ENCODE results near the gene RGS9BP. TPM values are rescaled to one million over a fixed set of nuclear protein-coding genes. Genes with fewer than 3 reads are reported as not detected.
A peak's percentile ranks its signal among the peaks of the same experiment; 100 is the strongest.
"Not testable (repeated sequence)": the region's sequence is repeated elsewhere in the genome, so short reads cannot be mapped to it uniquely, and the experiment has no call there.

RGS9BP gene
- total RNA-seq, 2 experiments from 2014 or later = 0.10 to 0.19 TPM

- intact Hi-C loops (cut with micrococcal nuclease); POLR2A ChIA-PET; H3K27ac Mint-ChIP-seq; H3K4me3 Mint-ChIP-seq; CTCF ChIA-PET; H3K27me3 Mint-ChIP-seq; H3K4me1 Mint-ChIP-seq (ENCODE audit: low read depth); DNase-seq; H3K9me3 Mint-ChIP-seq: not testable (repeated sequence)
- peaks cover 22% of the 10 kb centered on the region for H3K36me3 Mint-ChIP-seq
Observed at GRCh38 chr19:32652331-32652730, 23.3 kb upstream of the RGS9BP start.

GRCh38 chr19:32652894-32653598, 22.6 kb upstream of the RGS9BP start:
- Mint-ChIP-seq H3K27me3 (no peaks in the 10 kb centered on the region), H3K9me3 (no peaks in the 10 kb centered on the region), H3K36me3 (peaks cover 16% of the 10 kb centered on the region), H3K27ac (no peak overlapping the region), H3K4me1 (ENCODE audit: low read depth) (no peaks in the 10 kb centered on the region), H3K4me3 (no peak overlapping the region)
- no peak for DNase-seq
- ChIA-PET CTCF (no interaction called here), POLR2A (no interaction called here)
- intact Hi-C loops (cut with micrococcal nuclease) = no loop called here

GRCh38 chr19:32653599-32653915, 22.1 kb upstream of the RGS9BP start:
- Mint-ChIP-seq H3K27ac (no peak overlapping the region), H3K36me3 (peaks cover 12% of the 10 kb centered on the region), H3K4me1 (ENCODE audit: low read depth) (no peaks in the 10 kb centered on the region), H3K4me3 (no peak overlapping the region), H3K27me3 (no peaks in the 10 kb centered on the region), H3K9me3 (no peaks in the 10 kb centered on the region)
- no peak for DNase-seq
- intact Hi-C loops (cut with micrococcal nuclease) = no loop called here
- CTCF ChIA-PET = no interaction called here
- POLR2A ChIA-PET = no interaction called here

GRCh38 chr19:32656379-32656778, 19.3 kb upstream of the RGS9BP start:
- H3K9me3 Mint-ChIP-seq; H3K36me3 Mint-ChIP-seq; H3K27ac Mint-ChIP-seq; H3K27me3 Mint-ChIP-seq; DNase-seq; H3K4me3 Mint-ChIP-seq; intact Hi-C loops (cut with micrococcal nuclease); H3K4me1 Mint-ChIP-seq (ENCODE audit: low read depth): not testable (repeated sequence)
- CTCF ChIA-PET = interaction anchor here (0.6 kb wide), 1 partner anchor 552 kb away, joined by 4 read pairs; no protein-coding TSS in a partner anchor
- POLR2A ChIA-PET = interaction anchor here (0.6 kb wide), 2 partner anchors 104 to 296 kb away, joined by 3 to 6 read pairs; no protein-coding TSS in a partner anchor

DNA sequence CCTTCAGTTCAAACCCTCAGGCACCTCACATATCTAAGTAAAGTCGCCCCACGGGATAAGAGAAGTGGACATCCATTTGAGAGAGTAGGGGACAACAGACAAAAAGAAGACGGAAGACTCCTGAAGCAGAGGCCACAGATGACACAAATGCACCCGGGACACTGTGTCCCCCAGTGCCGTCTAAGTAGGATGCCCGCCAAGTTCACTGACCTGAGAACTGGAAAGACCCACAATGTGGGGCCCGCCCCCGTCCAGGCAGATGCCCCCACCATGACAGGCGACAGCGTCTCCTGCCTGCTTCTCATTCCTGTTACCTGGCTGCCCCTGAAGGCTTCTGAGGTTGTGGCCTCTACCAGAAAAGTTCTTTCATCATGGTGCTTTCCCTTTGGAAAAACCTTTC, 17.6 kb upstream of the RGS9BP start:
- H3K27ac Mint-ChIP-seq = no peak overlapping the region
- no peak overlapping the region for H3K4me3 Mint-ChIP-seq
- H3K9me3 Mint-ChIP-seq = no peaks in the 10 kb centered on the region
- no peak for DNase-seq
- H3K4me1 Mint-ChIP-seq (ENCODE audit: low read depth) = no peaks in the 10 kb centered on the region
- CTCF ChIA-PET = no interaction called here
- H3K27me3 Mint-ChIP-seq = no peaks in the 10 kb centered on the region
- intact Hi-C loops (cut with micrococcal nuclease) = no loop called here
- POLR2A ChIA-PET = no interaction called here
- peaks cover 6% of the 10 kb centered on the region for H3K36me3 Mint-ChIP-seq

DNA sequence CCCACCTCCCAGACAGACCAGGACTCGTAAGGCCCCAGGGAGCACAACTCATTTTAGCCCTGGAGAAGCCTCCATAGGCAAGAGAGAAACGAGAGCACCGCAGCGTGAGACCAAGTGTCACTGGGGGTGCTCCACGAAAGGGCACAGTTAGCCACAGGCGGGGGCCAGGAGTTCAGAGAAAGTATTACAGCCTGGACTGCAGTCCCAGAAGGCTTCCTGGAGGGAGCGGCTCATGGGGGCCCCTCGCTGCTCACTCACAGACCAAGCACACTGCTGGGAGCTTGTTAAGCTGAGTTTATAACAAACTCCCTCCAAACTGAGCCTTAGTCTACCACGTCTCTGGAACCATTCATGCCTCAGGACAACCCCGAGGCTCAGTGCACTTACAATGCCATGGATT, 17.1 kb upstream of the RGS9BP start:
- Mint-ChIP-seq H3K27ac (no peak overlapping the region), H3K27me3 (no peaks in the 10 kb centered on the region), H3K4me1 (ENCODE audit: low read depth) (no peaks in the 10 kb centered on the region), H3K9me3 (no peaks in the 10 kb centered on the region), H3K36me3 (peaks cover 6% of the 10 kb centered on the region), H3K4me3 (no peak overlapping the region)
- intact Hi-C loops (cut with micrococcal nuclease) = no loop called here
- DNase-seq = no peak
- CTCF ChIA-PET = no interaction called here
- POLR2A ChIA-PET = no interaction called here

DNA sequence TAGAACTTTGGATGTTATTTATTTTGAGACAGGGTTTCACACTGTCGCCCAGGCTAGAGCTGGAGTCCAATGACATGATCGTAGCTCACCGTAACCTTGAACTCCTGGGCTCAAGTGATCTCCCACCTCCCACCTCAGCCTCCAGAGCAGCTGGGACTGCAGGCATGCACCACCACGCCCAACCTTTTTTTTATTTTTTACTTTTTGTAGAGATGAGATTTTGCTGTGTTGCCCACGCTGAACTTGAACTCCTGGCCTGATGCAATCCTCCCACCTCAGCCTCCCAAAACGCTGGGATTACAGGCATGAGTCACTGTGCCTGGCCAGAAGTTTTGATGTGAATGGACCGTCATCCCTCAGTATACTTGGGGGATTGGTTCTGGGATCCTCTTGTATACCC, 14.3 kb upstream of the RGS9BP start:
- DNase-seq = no peak
- ChIA-PET CTCF (interaction anchor here (0.6 kb wide), 1 partner anchor 29 kb away, joined by 4 read pairs; no protein-coding TSS in a partner anchor), POLR2A (no interaction called here)
- Mint-ChIP-seq H3K4me3 (no peak overlapping the region), H3K27me3 (no peaks in the 10 kb centered on the region), H3K4me1 (ENCODE audit: low read depth) (no peaks in the 10 kb centered on the region), H3K9me3 (no peaks in the 10 kb centered on the region), H3K27ac (no peak overlapping the region), H3K36me3 (peaks cover 3% of the 10 kb centered on the region)
- intact Hi-C loops (cut with micrococcal nuclease) = no loop called here

DNA sequence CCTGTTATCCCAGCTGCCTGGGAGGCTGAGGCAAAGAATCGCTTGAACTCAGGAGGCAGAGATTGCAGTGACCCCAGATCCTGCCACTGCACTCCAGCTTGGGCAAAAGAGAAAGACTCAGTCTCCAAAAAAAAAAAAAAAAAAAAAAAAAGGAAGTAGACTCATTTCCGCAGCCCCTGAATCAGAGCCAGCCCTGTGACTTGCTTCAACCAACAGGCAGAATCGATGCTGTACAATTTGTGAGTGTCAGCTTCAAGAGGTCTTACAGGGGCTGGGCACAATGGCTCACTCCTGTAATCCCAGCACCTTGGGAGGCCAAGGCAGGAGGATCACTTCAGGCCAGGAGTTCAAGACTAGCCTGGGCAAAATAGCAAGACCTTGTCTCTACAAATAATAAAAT, 13.5 kb upstream of the RGS9BP start:
- H3K36me3 Mint-ChIP-seq = peaks cover 2% of the 10 kb centered on the region
- H3K9me3 Mint-ChIP-seq = no peaks in the 10 kb centered on the region
- no peak overlapping the region for H3K27ac Mint-ChIP-seq
- H3K4me1 Mint-ChIP-seq (ENCODE audit: low read depth) = no peaks in the 10 kb centered on the region
- intact Hi-C loops (cut with micrococcal nuclease) = no loop called here
- POLR2A ChIA-PET = no interaction called here
- no peaks in the 10 kb centered on the region for H3K27me3 Mint-ChIP-seq
- CTCF ChIA-PET = no interaction called here
- DNase-seq = no peak
- no peak overlapping the region for H3K4me3 Mint-ChIP-seq

DNA sequence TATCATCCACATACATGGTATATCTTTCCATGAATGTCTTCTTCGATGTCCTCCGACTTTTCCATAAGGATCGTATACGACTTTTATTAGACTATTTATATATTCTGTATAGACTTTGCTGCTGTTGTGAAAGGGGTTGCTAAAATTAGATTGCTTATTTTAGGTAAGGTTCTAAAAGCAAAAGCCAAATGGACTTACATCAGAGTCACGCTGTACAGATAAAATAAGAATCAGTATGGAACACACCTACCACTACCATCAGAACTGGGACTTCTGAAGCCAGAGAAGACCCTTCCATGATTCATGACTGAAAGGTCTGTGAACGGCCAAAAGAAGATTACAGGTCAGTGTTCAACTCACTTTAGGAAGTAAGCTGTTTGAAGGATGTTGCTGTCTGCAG, 9.6 kb upstream of the RGS9BP start:
- peaks cover 10% of the 10 kb centered on the region for H3K4me1 Mint-ChIP-seq (ENCODE audit: low read depth)
- H3K4me3 Mint-ChIP-seq = no peak overlapping the region
- intact Hi-C loops (cut with micrococcal nuclease) = no loop called here
- no peaks in the 10 kb centered on the region for H3K27me3 Mint-ChIP-seq
- no peaks in the 10 kb centered on the region for H3K9me3 Mint-ChIP-seq
- peaks cover 3% of the 10 kb centered on the region for H3K36me3 Mint-ChIP-seq
- no peak overlapping the region for H3K27ac Mint-ChIP-seq
- POLR2A ChIA-PET = interaction anchor here (0.6 kb wide), 1 partner anchor 557 kb away, joined by 3 read pairs; no protein-coding TSS in a partner anchor
- CTCF ChIA-PET = no interaction called here
- DNase-seq = no peak

DNA sequence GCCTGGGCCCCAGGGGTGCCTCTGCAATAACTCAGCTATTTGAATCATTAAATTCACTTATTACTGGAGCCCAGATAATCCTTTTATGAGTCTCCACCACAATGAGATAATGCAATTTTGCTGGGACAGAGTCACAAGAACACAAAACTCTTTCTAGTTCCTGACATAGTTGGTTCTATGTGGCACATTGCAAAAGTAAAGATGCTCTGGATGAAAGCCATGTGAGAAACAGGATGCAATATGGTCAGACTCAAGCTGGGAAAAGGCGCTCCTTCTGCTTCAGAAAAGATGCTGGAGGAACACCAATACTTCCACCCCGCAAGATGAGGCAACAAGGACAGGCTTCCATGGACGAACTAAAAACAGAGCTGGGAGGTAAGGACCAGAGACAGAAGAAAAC, 6.3 kb upstream of the RGS9BP start:
- CTCF ChIA-PET = no interaction called here
- Mint-ChIP-seq H3K4me3 (no peak overlapping the region), H3K27me3 (no peaks in the 10 kb centered on the region), H3K4me1 (ENCODE audit: low read depth) (peaks cover 33% of the 10 kb centered on the region), H3K27ac (no peak overlapping the region), H3K36me3 (peaks cover 5% of the 10 kb centered on the region), H3K9me3 (no peaks in the 10 kb centered on the region)
- intact Hi-C loops (cut with micrococcal nuclease) = no loop called here
- POLR2A ChIA-PET = no interaction called here
- DNase-seq = no peak

GRCh38 chr19:32671883-32672593, 3.6 kb upstream of the RGS9BP start:
- Mint-ChIP-seq H3K9me3 (no peaks in the 10 kb centered on the region), H3K27ac (no peak overlapping the region), H3K27me3 (peaks cover 4% of the 10 kb centered on the region), H3K36me3 (peaks cover 5% of the 10 kb centered on the region), H3K4me1 (ENCODE audit: low read depth) (peaks cover 33% of the 10 kb centered on the region), H3K4me3 (peak overlapping the region; percentile 3)
- intact Hi-C loops (cut with micrococcal nuclease) = no loop called here
- no peak for DNase-seq
- POLR2A ChIA-PET = interaction anchor here (1.4 kb wide), 1 partner anchor 19 kb away, joined by 4 read pairs; the partner anchor contains the start of gene NUDT19
- CTCF ChIA-PET = interaction anchor here (0.6 to 1.0 kb wide), 2 partner anchors 72 to 253 kb away, joined by 3 read pairs; no protein-coding TSS in a partner anchor

- POLR2A ChIA-PET = interaction anchor here (1.4 kb wide), 1 partner anchor 19 kb away, joined by 4 read pairs; the partner anchor contains the start of gene NUDT19
Observed at GRCh38 chr19:32672841-32673240, 2.8 kb upstream of the RGS9BP start.

DNA sequence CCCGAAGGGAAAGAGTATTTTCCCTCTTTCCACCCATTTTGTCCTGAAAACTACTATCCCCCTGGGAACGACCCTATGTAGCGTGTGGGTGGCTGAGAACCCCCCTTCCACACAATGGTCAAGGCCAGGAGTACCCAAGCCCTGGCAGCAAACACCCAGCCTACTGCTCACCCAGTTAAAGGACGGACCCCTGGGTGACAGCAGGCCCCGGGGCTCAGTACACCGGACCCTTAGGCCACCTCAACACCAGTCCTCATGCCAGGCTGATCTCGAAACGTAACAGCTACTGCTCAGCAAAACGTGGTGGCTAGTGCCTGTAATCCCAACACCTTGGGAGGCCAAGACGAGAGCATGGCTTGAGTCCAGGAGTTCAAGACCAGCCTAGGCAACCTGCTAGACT, 2.1 kb upstream of the RGS9BP start:
- peaks cover 11% of the 10 kb centered on the region for H3K27me3 Mint-ChIP-seq
- peaks cover 3% of the 10 kb centered on the region for H3K36me3 Mint-ChIP-seq
- POLR2A ChIA-PET = interaction anchor here (1.4 kb wide), 1 partner anchor 20 kb away, joined by 4 read pairs; no protein-coding TSS in a partner anchor
- intact Hi-C loops (cut with micrococcal nuclease) = no loop called here
- CTCF ChIA-PET = no interaction called here
- H3K4me3 Mint-ChIP-seq = peak overlapping the region; percentile 92
- no peak overlapping the region for H3K27ac Mint-ChIP-seq
- peaks cover 37% of the 10 kb centered on the region for H3K4me1 Mint-ChIP-seq (ENCODE audit: low read depth)
- H3K9me3 Mint-ChIP-seq = no peaks in the 10 kb centered on the region
- no peak for DNase-seq

More at GRCh38 chr19:32672841-32673240, 2.8 kb upstream of the RGS9BP start:
- CTCF ChIA-PET = interaction anchor here (1.0 kb wide), 1 partner anchor 73 kb away, joined by 3 read pairs; no protein-coding TSS in a partner anchor
- Mint-ChIP-seq H3K4me1 (ENCODE audit: low read depth) (peaks cover 37% of the 10 kb centered on the region), H3K27me3 (peaks cover 11% of the 10 kb centered on the region), H3K4me3 (no peak overlapping the region), H3K36me3 (peaks cover 3% of the 10 kb centered on the region), H3K9me3 (no peaks in the 10 kb centered on the region), H3K27ac (no peak overlapping the region)
- intact Hi-C loops (cut with micrococcal nuclease) = no loop called here
- DNase-seq = no peak

All from activated CD4-positive, alpha-beta memory T cell treated with anti-CD3 and anti-CD28 coated beads for 36 hours (primary cell).